Keratinocyte (primary cell): ENCODE measurements around the gene TMEM143. TPM values are rescaled to one million over a fixed set of nuclear protein-coding genes. Genes with fewer than 3 reads are reported as not detected.
"Not testable (repeated sequence)": the region's sequence is repeated elsewhere in the genome, so short reads cannot be mapped to it uniquely, and the experiment has no call there.

ENCODE experiments used
- DNase-seq: peaks from one replicate; pipeline ENCODE4 v3.0.0-alpha.2; 2011; ENCODE audit warnings: low read depth, missing footprints, low spot score
- FAIRE-seq: peaks from 2 replicates; lab custom pipeline; 2011; peaks lifted over from hg19 to GRCh38; lab: Jason Lieb, UNC
- H2AFZ ChIP-seq: 2 replicates; pipeline ENCODE4 v1.6.0; 2012; ENCODE audit warnings: low read length, control low read depth, inconsistent platforms; ENCODE audit not compliant: control insufficient read depth
- H3K27ac ChIP-seq: 2 replicates; pipeline ENCODE4 v1.5.1; 2011; ENCODE audit warnings: low read length; ENCODE audit not compliant: control insufficient read depth, insufficient read depth
- H3K27me3 ChIP-seq: 3 replicates; pipeline ENCODE4 v1.6.0; 2011; ENCODE audit warnings: low read length; ENCODE audit not compliant: control insufficient read depth, insufficient read depth; ENCODE audit errors: extremely low read depth
- H3K36me3 ChIP-seq, 2 experiments: 2 replicates in 1 of 2; 3 replicates in 1 of 2; pipeline ENCODE4 v1.5.1; 2011; ENCODE audit warnings: low read length in 2 of 2, mild to moderate bottlenecking in 1 of 2; ENCODE audit not compliant: control insufficient read depth in 2 of 2, insufficient read depth in 2 of 2; ENCODE audit errors: extremely low read depth in 1 of 2
- H3K4me1 ChIP-seq: 3 replicates; pipeline ENCODE4 v1.5.1; 2011; ENCODE audit warnings: low read length; ENCODE audit not compliant: control insufficient read depth, insufficient read depth; ENCODE audit errors: extremely low read depth
- H3K4me2 ChIP-seq: 3 replicates; pipeline ENCODE4 v1.6.0; 2011; ENCODE audit warnings: low read depth, low read length; ENCODE audit not compliant: control insufficient read depth, insufficient read depth; ENCODE audit errors: extremely low read depth
- H3K4me3 ChIP-seq, 3 experiments: fragments of 200-600 bp in 1 of 3; sonication (generic) in 1 of 3; 2 replicates in 2 of 3; 3 replicates in 1 of 3; pipeline ENCODE4 v1.5.1; 2011 to 2016; ENCODE audit warnings: low read length in 3 of 3, mild to moderate bottlenecking in 3 of 3, control low read depth in 2 of 3, inconsistent platforms in 1 of 3, low read depth in 1 of 3, mixed read lengths in 1 of 3, mixed run types in 1 of 3, moderate library complexity in 1 of 3; ENCODE audit not compliant: control insufficient read depth in 2 of 3, insufficient read depth in 2 of 3; ENCODE audit errors: extremely low read depth in 1 of 3
- H3K79me2 ChIP-seq: 2 replicates; pipeline ENCODE4 v1.6.0; 2012; ENCODE audit warnings: low read length; ENCODE audit not compliant: control insufficient read depth, insufficient read depth
- H3K9ac ChIP-seq: 3 replicates; pipeline ENCODE4 v1.6.0; 2011; ENCODE audit warnings: low read length; ENCODE audit not compliant: control insufficient read depth, insufficient read depth; ENCODE audit errors: extremely low read depth
- H3K9me1 ChIP-seq: 3 replicates; pipeline ENCODE4 v1.6.0; 2011; ENCODE audit warnings: low read length; ENCODE audit not compliant: control insufficient read depth, insufficient read depth; ENCODE audit errors: extremely low read depth
- H3K9me3 ChIP-seq: 2 replicates; pipeline ENCODE4 v1.5.1; 2012; ENCODE audit warnings: low read depth, low read length; ENCODE audit not compliant: control insufficient read depth
- H4K20me1 ChIP-seq: 3 replicates; pipeline ENCODE4 v1.6.0; 2011; ENCODE audit warnings: low read length; ENCODE audit not compliant: control insufficient read depth, insufficient read depth; ENCODE audit errors: extremely low read depth
- CTCF ChIP-seq, 3 experiments: IDR thresholded peaks in 1 of 3; conservative IDR thresholded peaks in 1 of 3; optimal IDR thresholded peaks in 1 of 3; 2 replicates in 2 of 3; 3 replicates in 1 of 3; pipeline versions ENCODE3 to v1.5.1; 2011; ENCODE audit warnings: low read length in 3 of 3, mild to moderate bottlenecking in 3 of 3, moderate library complexity in 2 of 3, control low read depth in 1 of 3, inconsistent platforms in 1 of 3; ENCODE audit not compliant: insufficient read depth in 2 of 3; ENCODE audit errors: extremely low read depth in 1 of 3
- EZH2 ChIP-seq: IDR thresholded peaks from one replicate; pipeline ENCODE4 v1.6.1; 2012; ENCODE audit warnings: inconsistent platforms, mild to moderate bottlenecking, low read length, moderate library complexity
- dilution Hi-C: fragments of 300-500 bp; cut with MboI; formaldehyde crosslinking; loops from one replicate; pipeline ENCODE4 v1.7.0; 2020; ENCODE audit warnings: low sequenced_read_pairs; ENCODE audit not compliant: extremely low pct_ligation_motif_present
- polyA plus RNA-seq, 5 experiments: library from polyadenylated mRNA; depleted of rRNA in 3 of 5; stranded (reverse) in 3 of 5; stranded (forward) in 1 of 5; unstranded in 1 of 5; fragments of >200 nt; gene quantifications; 1 replicate in 1 of 5; 2 replicates in 3 of 5; 3 replicates in 1 of 5; pipeline versions ENCODE4 v1.2.1 to v1.2.3, GENCODE V29; 2011 to 2012; ENCODE audit warnings: missing spikeins in 2 of 5, low read depth in 1 of 5, low replicate concordance in 1 of 5

TMEM143 gene
- polyA plus RNA-seq, 1 donor (not counting 4 experiments of a cell fraction or from before 2014, with no cell fraction given): 2.9 TPM

GRCh38 chr19:48318286-48318987, 45.3 kb downstream of the TMEM143 start:
- no peak for DNase-seq
- FAIRE-seq: no peak
- H3K27me3 ChIP-seq: no peaks in the 10 kb centered on the region
- no peak overlapping the region for H3K4me3 ChIP-seq
- H3K36me3 ChIP-seq: no peaks in the 10 kb centered on the region
- H3K27ac ChIP-seq: no peak overlapping the region
- no peaks in the 10 kb centered on the region for H3K9me1 ChIP-seq
- no peaks in the 10 kb centered on the region for H3K9me3 ChIP-seq
- no peak overlapping the region for H3K9ac ChIP-seq
- dilution Hi-C loops: no loop called here
- no peaks in the 10 kb centered on the region for H4K20me1 ChIP-seq
- H2AFZ ChIP-seq: no peak overlapping the region
- TF ChIP-seq EZH2 (no peak), CTCF (optimal IDR thresholded peaks at IDR 0.05 in 1 of 3, IDR thresholded peaks at IDR 0.05 in 1 of 3, conservative IDR thresholded peaks at IDR 0.05 in 1 of 3; ENCODE audit: extremely low read depth in 1 of 3, insufficient read depth in 2 of 3, low read length in 3 of 3) (no peak)
- no peaks in the 10 kb centered on the region for H3K79me2 ChIP-seq
- H3K4me2 ChIP-seq: no peak overlapping the region
- H3K4me1 ChIP-seq: peaks cover 15% of the 10 kb centered on the region

GRCh38 chr19:48317708-48317960, 46.1 kb downstream of the TMEM143 start:
- H3K4me3 ChIP-seq, FAIRE-seq, DNase-seq, H3K36me3 ChIP-seq, H4K20me1 ChIP-seq, dilution Hi-C loops, H3K79me2 ChIP-seq, H3K27me3 ChIP-seq, H3K4me2 ChIP-seq, H3K9ac ChIP-seq, H3K9me1 ChIP-seq, H2AFZ ChIP-seq, H3K27ac ChIP-seq, H3K9me3 ChIP-seq: not testable (repeated sequence)
- peaks cover 11% of the 10 kb centered on the region for H3K4me1 ChIP-seq

GRCh38 chr19:48315712-48316111, 48.0 kb downstream of the TMEM143 start:
- Histone ChIP-seq H3K4me2 (no peak overlapping the region), H3K27ac (no peak overlapping the region), H4K20me1 (no peaks in the 10 kb centered on the region), H2AFZ (no peak overlapping the region), H3K9ac (no peak overlapping the region), H3K9me1 (no peaks in the 10 kb centered on the region), H3K4me3 (no peak overlapping the region), H3K36me3 (no peaks in the 10 kb centered on the region), H3K9me3 (no peaks in the 10 kb centered on the region), H3K79me2 (no peaks in the 10 kb centered on the region), H3K4me1 (no peaks in the 10 kb centered on the region), H3K27me3 (no peaks in the 10 kb centered on the region)
- FAIRE-seq: no peak
- dilution Hi-C loops: no loop called here
- DNase-seq: no peak
- no peak for TF ChIP-seq EZH2
- no peak for TF ChIP-seq CTCF (optimal IDR thresholded peaks at IDR 0.05 in 1 of 3, IDR thresholded peaks at IDR 0.05 in 1 of 3, conservative IDR thresholded peaks at IDR 0.05 in 1 of 3; ENCODE audit: extremely low read depth in 1 of 3, insufficient read depth in 2 of 3, low read length in 3 of 3)
